ENCODE results near the gene S100A8.

Gene S100A8

DNA sequence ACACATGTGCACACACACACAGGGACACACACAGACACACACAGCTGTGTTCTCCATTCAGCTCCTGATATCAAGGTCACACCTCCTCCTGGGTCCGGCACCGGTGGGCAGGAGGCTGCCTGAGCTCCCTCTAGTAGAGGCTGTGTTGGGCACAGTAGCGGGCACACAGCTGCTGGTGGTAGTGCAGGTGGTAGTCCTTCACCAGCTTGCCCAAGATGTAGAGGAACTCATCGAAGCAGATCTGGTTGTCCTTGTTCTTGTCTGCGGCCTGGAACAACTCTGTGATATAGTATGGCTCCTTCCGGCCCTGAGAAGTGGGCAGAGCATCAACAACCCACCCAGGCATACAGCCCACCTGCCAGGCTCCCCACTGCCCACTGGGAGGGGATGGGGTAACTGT lies 5.6 kb upstream of the S100A8 start:
- TF ChIP-seq, protein P1, sequence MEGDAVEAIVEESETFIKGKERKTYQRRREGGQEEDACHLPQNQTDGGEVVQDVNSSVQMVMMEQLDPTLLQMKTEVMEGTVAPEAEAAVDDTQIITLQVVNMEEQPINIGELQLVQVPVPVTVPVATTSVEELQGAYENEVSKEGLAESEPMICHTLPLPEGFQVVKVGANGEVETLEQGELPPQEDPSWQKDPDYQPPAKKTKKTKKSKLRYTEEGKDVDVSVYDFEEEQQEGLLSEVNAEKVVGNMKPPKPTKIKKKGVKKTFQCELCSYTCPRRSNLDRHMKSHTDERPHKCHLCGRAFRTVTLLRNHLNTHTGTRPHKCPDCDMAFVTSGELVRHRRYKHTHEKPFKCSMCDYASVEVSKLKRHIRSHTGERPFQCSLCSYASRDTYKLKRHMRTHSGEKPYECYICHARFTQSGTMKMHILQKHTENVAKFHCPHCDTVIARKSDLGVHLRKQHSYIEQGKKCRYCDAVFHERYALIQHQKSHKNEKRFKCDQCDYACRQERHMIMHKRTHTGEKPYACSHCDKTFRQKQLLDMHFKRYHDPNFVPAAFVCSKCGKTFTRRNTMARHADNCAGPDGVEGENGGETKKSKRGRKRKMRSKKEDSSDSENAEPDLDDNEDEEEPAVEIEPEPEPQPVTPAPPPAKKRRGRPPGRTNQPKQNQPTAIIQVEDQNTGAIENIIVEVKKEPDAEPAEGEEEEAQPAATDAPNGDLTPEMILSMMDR (IDR thresholded peaks at IDR 0.05; ENCODE audit: insufficient read depth, low read depth, low read length, missing control alignments): no peak
- no peak for DNase-seq (ENCODE audit: low read depth)
- no peak overlapping the region for H3K4me3 ChIP-seq (ENCODE audit: low read depth, low read length)

- TF ChIP-seq, protein P1 (IDR thresholded peaks at IDR 0.05; ENCODE audit: insufficient read depth, low read depth, low read length, missing control alignments): no peak
- H3K4me3 ChIP-seq (ENCODE audit: low read depth, low read length): no peak overlapping the region
These were observed 4.9 kb upstream of the S100A8 start for GRCh38 chr1:153395776-153396175.

GRCh38 chr1:153395136-153395685 lies 4.3 kb upstream of the S100A8 start:
- no peak overlapping the region for H3K4me3 ChIP-seq (ENCODE audit: low read depth, low read length)
- no peak for DNase-seq (ENCODE audit: low read depth)
- TF ChIP-seq, protein P1 (IDR thresholded peaks at IDR 0.05; ENCODE audit: insufficient read depth, low read depth, low read length, missing control alignments): no peak

More at GRCh38 chr1:153395776-153396175, 4.9 kb upstream of the S100A8 start:
- DNase-seq (ENCODE audit: low read depth): no peak

DNA sequence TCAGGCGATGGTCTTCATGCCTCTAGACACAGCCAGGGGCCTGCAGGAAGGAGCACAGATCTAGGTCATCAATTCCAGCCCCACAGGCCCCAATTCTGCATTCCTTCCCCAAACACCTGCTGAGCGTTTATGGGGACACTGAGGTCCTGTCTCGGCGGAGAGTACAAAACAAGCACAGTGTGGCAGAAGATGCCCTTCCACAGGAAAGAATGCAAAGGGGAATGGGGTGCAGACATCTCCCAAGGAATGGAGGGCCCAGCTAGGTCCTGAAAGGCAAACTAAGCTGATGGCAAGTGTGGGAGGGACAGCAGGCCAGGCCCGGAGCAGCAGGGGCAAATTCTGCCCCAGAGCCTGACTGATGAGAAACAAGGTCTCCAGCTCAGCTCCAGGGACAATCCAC lies 3.5 kb upstream of the S100A8 start:
- DNase-seq (ENCODE audit: low read depth): no peak
- H3K4me3 ChIP-seq (ENCODE audit: low read depth, low read length): no peak overlapping the region
- TF ChIP-seq, protein P1 (IDR thresholded peaks at IDR 0.05; ENCODE audit: insufficient read depth, low read depth, low read length, missing control alignments): no peak

DNA sequence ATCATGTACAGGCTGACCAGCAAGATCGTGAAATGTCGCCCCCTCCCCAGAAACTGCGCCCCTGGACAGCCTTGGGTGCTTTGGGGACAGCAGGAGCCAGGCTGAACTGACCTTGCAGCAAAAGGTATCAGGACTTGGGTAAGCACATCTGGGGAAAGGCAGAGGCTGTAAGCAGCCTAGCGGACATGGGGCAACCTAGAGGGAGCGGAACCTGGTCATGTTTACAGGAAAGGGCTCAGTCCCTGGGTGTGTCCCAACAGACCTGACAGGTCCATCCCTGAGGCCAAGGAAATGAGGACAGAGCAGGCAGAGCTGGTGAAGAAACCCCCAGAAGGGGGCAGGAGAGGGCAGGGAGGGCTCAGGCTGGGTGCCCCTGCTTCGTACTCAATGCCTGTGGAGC lies 3.1 kb upstream of the S100A8 start:
- TF ChIP-seq, protein P1 (IDR thresholded peaks at IDR 0.05; ENCODE audit: insufficient read depth, low read depth, low read length, missing control alignments): no peak
- DNase-seq (ENCODE audit: low read depth): no peak
- no peak overlapping the region for H3K4me3 ChIP-seq (ENCODE audit: low read depth, low read length)

- TF ChIP-seq, protein P1 (IDR thresholded peaks at IDR 0.05; ENCODE audit: insufficient read depth, low read depth, low read length, missing control alignments): no peak
- H3K4me3 ChIP-seq (ENCODE audit: low read depth, low read length): no peak overlapping the region
- DNase-seq (ENCODE audit: low read depth): no peak
These were observed 1.9 kb upstream of the S100A8 start for GRCh38 chr1:153392822-153393221.

DNA sequence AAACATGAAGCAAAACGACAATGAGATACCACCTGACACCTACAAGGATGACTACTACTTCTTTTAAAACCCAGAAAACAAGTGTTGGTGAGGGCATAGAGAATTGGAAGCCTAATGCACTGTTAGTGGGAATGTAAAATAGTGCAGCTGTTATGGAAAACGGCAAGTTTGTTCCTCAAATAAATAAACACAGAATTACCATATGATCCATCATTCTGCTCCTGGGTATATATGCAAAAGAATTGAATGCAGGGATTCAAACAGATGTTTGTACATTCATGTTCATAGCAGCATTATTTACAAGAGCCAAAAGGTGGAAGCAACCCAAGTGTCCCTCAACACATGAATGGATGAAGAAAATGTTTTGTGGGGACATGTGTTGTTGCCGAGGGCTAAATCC lies 1.4 kb upstream of the S100A8 start:
- DNase-seq (ENCODE audit: low read depth): no peak
- TF ChIP-seq, protein P1 (IDR thresholded peaks at IDR 0.05; ENCODE audit: insufficient read depth, low read depth, low read length, missing control alignments): no peak

More for the DNA sequence above, 1.4 kb upstream of the S100A8 start:
- H3K4me3 ChIP-seq (ENCODE audit: low read depth, low read length): no peak overlapping the region

All from GM12865 (cell line).